IMR-90 (cell line): ENCODE data around the gene KRT16. TPM values are rescaled to one million over a fixed set of nuclear protein-coding genes. Genes with fewer than 3 reads are reported as not detected.
A peak's percentile ranks its signal among the peaks of the same experiment; 100 is the strongest.

Source experiments
- ATAC-seq: fragments of 200-7000 bp; cut with Tn5 transposase; 2 replicates; pipeline ENCODE4 v1.9.1; 2020; ENCODE audit warnings: low read depth, mild to moderate bottlenecking, moderate library complexity
- BruUV-seq: library from RNA; stranded (reverse); fragments of 400-500 nt; replicated peaks from 2 replicates; lab custom pipeline; 2021; lab: Mats Ljungman, UMichigan
- CTCF ChIA-PET: fragments of 300-600 bp; formaldehyde crosslinking; extraction: SDS; loops from one replicate; lab custom pipeline; 2021; ENCODE audit warnings: antibody characterized with exemption; lab: Yijun Ruan, JAX
- POLR2A ChIA-PET: fragments of 300-600 bp; sonication (Branson Sonifier 250); formaldehyde crosslinking; loops from one replicate; lab custom pipeline; 2022; ENCODE audit warnings: antibody characterized with exemption; ENCODE audit not compliant: unreplicated experiment; lab: Charles Lee
- DNase-seq: peaks from one replicate; pipeline ENCODE4 v3.0.0; 2013
- H2AFZ ChIP-seq: replicated peaks from 2 replicates; pipeline ENCODE3; 2013; ENCODE audit warnings: low read length, mild to moderate bottlenecking; ENCODE audit not compliant: poor library complexity
- H2AK5ac ChIP-seq: 2 replicates; pipeline ENCODE4 v1.6.1; 2013; ENCODE audit warnings: low read depth, low read length, inconsistent platforms
- H2AK9ac ChIP-seq: replicated peaks from 2 replicates; pipeline ENCODE3; 2013; ENCODE audit warnings: mild to moderate bottlenecking, low read depth, low read length, moderate library complexity; ENCODE audit not compliant: poor library complexity
- H2BK120ac ChIP-seq: 2 replicates; pipeline ENCODE4 v1.6.1; 2013; ENCODE audit warnings: low read depth, low read length, inconsistent platforms
- H2BK15ac ChIP-seq: 3 replicates; pipeline ENCODE4 v1.6.1; 2013; ENCODE audit warnings: low read depth, low read length, inconsistent platforms
- H2BK20ac ChIP-seq: 2 replicates; pipeline ENCODE4 v1.6.1; 2013; ENCODE audit warnings: low read depth, mild to moderate bottlenecking, inconsistent platforms, low read length, moderate library complexity
- H2BK5ac ChIP-seq: 2 replicates; pipeline ENCODE4 v1.6.1; 2013; ENCODE audit warnings: mild to moderate bottlenecking, low read depth, low read length, inconsistent platforms; ENCODE audit not compliant: poor library complexity, severe bottlenecking
- H3K14ac ChIP-seq: replicated peaks from 2 replicates; pipeline ENCODE4 v1.6.1; 2013; ENCODE audit warnings: low read depth, low read length, inconsistent platforms
- H3K18ac ChIP-seq: 2 replicates; pipeline ENCODE4 v1.6.1; 2013; ENCODE audit warnings: low read depth, low read length, control low read depth
- H3K23ac ChIP-seq: 2 replicates; pipeline ENCODE4 v1.6.1; 2013; ENCODE audit warnings: low read depth, low read length, inconsistent platforms
- H3K27ac ChIP-seq: 2 replicates; pipeline ENCODE4 v1.5.1; 2013; ENCODE audit warnings: mild to moderate bottlenecking, control low read depth, low read length; ENCODE audit not compliant: insufficient read depth
- H3K27me3 ChIP-seq: 2 replicates; pipeline ENCODE4 v1.6.1; 2013; ENCODE audit warnings: low read length; ENCODE audit not compliant: control insufficient read depth, insufficient read depth
- H3K36me3 ChIP-seq: 2 replicates; pipeline ENCODE4 v1.6.1; 2013; ENCODE audit warnings: low read length, mixed read lengths; ENCODE audit not compliant: control insufficient read depth, insufficient read depth
- H3K4ac ChIP-seq: 2 replicates; pipeline ENCODE4 v1.6.1; 2013; ENCODE audit warnings: low read depth, low read length, inconsistent platforms
- H3K4me1 ChIP-seq: 2 replicates; pipeline ENCODE4 v1.6.1; 2013; ENCODE audit warnings: low read length, mixed read lengths; ENCODE audit not compliant: control insufficient read depth, insufficient read depth
- H3K4me2 ChIP-seq: 2 replicates; pipeline ENCODE4 v1.6.1; 2013; ENCODE audit warnings: low read depth, mild to moderate bottlenecking, control low read depth, low read length, moderate library complexity
- H3K4me3 ChIP-seq: 2 replicates; pipeline ENCODE4 v1.5.1; 2013; ENCODE audit warnings: low read depth, mild to moderate bottlenecking, control low read depth, low read length, moderate library complexity; ENCODE audit not compliant: insufficient read depth
- H3K56ac ChIP-seq: 2 replicates; pipeline ENCODE4 v1.6.1; 2013; ENCODE audit warnings: low read length, inconsistent platforms; ENCODE audit not compliant: insufficient read depth; ENCODE audit errors: extremely low read depth
- H3K79me1 ChIP-seq, 2 experiments: 2 replicates each; pipeline ENCODE4 v1.6.1; 2013; ENCODE audit warnings: low read length in 2 of 2, inconsistent platforms in 1 of 2, low read depth in 1 of 2
- H3K9ac ChIP-seq: 2 replicates; pipeline ENCODE4 v1.6.1; 2013; ENCODE audit warnings: low read depth, low read length, control low read depth
- H3K9me1 ChIP-seq: 2 replicates; pipeline ENCODE4 v1.6.1; 2013; ENCODE audit warnings: low read length, inconsistent platforms; ENCODE audit not compliant: insufficient read depth
- H3K9me3 ChIP-seq: 2 replicates; pipeline ENCODE4 v1.6.1; 2013; ENCODE audit warnings: low read length; ENCODE audit not compliant: control insufficient read depth, insufficient read depth
- H4K20me1 ChIP-seq: 2 replicates; pipeline ENCODE4 v1.6.1; 2013; ENCODE audit warnings: low read length, inconsistent platforms; ENCODE audit not compliant: insufficient read depth
- H4K5ac ChIP-seq: 2 replicates; pipeline ENCODE4 v1.6.1; 2013; ENCODE audit warnings: mild to moderate bottlenecking, low read depth, low read length, control low read depth
- H4K8ac ChIP-seq, 2 experiments: 2 replicates each; pipeline ENCODE4 v1.6.1; 2013; ENCODE audit warnings: low read depth in 2 of 2, low read length in 2 of 2, control low read depth in 1 of 2, inconsistent platforms in 1 of 2
- H4K91ac ChIP-seq: 2 replicates; pipeline ENCODE4 v1.6.1; 2013; ENCODE audit warnings: low read depth, low read length, inconsistent platforms; ENCODE audit not compliant: insufficient read depth
- BHLHE40 ChIP-seq: fragments of 150-350 bp; IDR thresholded peaks from 2 replicates; pipeline ENCODE4 v1.6.1; 2016; ENCODE audit warnings: mild to moderate bottlenecking, low read depth, low read length
- CEBPB ChIP-seq: IDR thresholded peaks from 2 replicates; pipeline ENCODE4 v1.6.1; 2012; ENCODE audit warnings: low read depth, low read length, improper control_type of control experiment
- CHD1 ChIP-seq: IDR thresholded peaks from 2 replicates; pipeline ENCODE4 v1.6.1; 2012; ENCODE audit warnings: low read depth, low read length, improper control_type of control experiment
- CTCF ChIP-seq: conservative IDR thresholded peaks from 2 replicates; pipeline ENCODE4 v1.5.1; 2012; ENCODE audit warnings: mild to moderate bottlenecking, low read depth, low read length, improper control_type of control experiment
- FOS ChIP-seq: fragments of 150-350 bp; IDR thresholded peaks from 2 replicates; pipeline ENCODE4 v1.6.1; 2016; ENCODE audit warnings: low read depth, low read length
- MAFK ChIP-seq: IDR thresholded peaks from 2 replicates; pipeline ENCODE4 v1.6.1; 2012; ENCODE audit warnings: low read depth, low read length, improper control_type of control experiment
- MXI1 ChIP-seq: IDR thresholded peaks from 2 replicates; pipeline ENCODE4 v1.6.1; 2012; ENCODE audit warnings: low read depth, mild to moderate bottlenecking, low read length, moderate library complexity, borderline replicate concordance
- NFE2L2 ChIP-seq: fragments of 150-350 bp; IDR thresholded peaks from 2 replicates; pipeline ENCODE4 v1.6.1; 2016; ENCODE audit warnings: low read depth, mild to moderate bottlenecking, low read length
- POLR2A ChIP-seq: IDR thresholded peaks from 2 replicates; pipeline ENCODE4 v1.6.1; 2012; ENCODE audit warnings: mild to moderate bottlenecking, low read depth, low read length
- RAD21 ChIP-seq: IDR thresholded peaks from 2 replicates; pipeline ENCODE4 v1.6.1; 2012; ENCODE audit warnings: low read length, improper control_type of control experiment
- RCOR1 ChIP-seq: IDR thresholded peaks from 2 replicates; pipeline ENCODE4 v1.6.1; 2012; ENCODE audit warnings: mild to moderate bottlenecking, low read length, improper control_type of control experiment; ENCODE audit not compliant: insufficient replicate concordance
- RFX5 ChIP-seq: IDR thresholded peaks from 2 replicates; pipeline ENCODE4 v1.8.0; 2012; ENCODE audit warnings: low read depth, mild to moderate bottlenecking, low read length, moderate library complexity
- SMC3 ChIP-seq: fragments of 150-350 bp; IDR thresholded peaks from 2 replicates; pipeline ENCODE4 v1.6.1; 2016; ENCODE audit warnings: low read depth, mild to moderate bottlenecking, antibody characterized with exemption, low read length, moderate library complexity
- USF2 ChIP-seq: fragments of 150-350 bp; IDR thresholded peaks from 2 replicates; pipeline ENCODE4 v1.6.1; 2017; ENCODE audit warnings: mild to moderate bottlenecking, antibody characterized with exemption, low read length, low read depth
- WGBS, 2 experiments: methylation state at CpG; one replicate each; pipeline versions ENCODE4 v1.1.5 to v1.1.7; 2013; ENCODE audit warnings: missing lambda C conversion rate in 2 of 2; ENCODE audit not compliant: insufficient read length in 1 of 2; ENCODE audit errors: extremely low coverage in 2 of 2; 5-methylcytosine and 5-hydroxymethylcytosine counted together
- dilution Hi-C: fragments of 300-500 bp; cut with HindIII; formaldehyde crosslinking; loops from one replicate; pipeline ENCODE4 v1.14.3; 2018; ENCODE audit warnings: low sequenced_read_pairs; ENCODE audit not compliant: unreplicated experiment
- in situ Hi-C: fragments of 300-500 bp; cut with MboI; formaldehyde crosslinking; loops from 3 replicates; pipeline ENCODE4 v1.14.3; 2019; ENCODE audit warnings: low sequenced_read_pairs, inconsistent platforms, mixed read lengths
- intact Hi-C: fragments of 100-400 bp; cut with micrococcal nuclease; formaldehyde crosslinking; loops from 2 replicates; pipeline ENCODE4 v1.10.0; 2022
- polyA plus RNA-seq, 3 experiments: library from polyadenylated mRNA; depleted of rRNA; stranded (reverse); fragments of >200 nt; gene quantifications; 2 replicates each; pipeline ENCODE4 v1.2.3, GENCODE V29; 2012; ENCODE audit warnings: low replicate concordance in 1 of 3
- total RNA-seq: library from RNA; depleted of rRNA; stranded (reverse); fragments of >200 nt; gene quantifications from 2 replicates; pipeline ENCODE4 v1.2.3, GENCODE V29; 2012

KRT16 gene
- total and polyA plus RNA-seq, 2 of the 4 experiments (the other 2 are of a cell fraction): not detected

DNA sequence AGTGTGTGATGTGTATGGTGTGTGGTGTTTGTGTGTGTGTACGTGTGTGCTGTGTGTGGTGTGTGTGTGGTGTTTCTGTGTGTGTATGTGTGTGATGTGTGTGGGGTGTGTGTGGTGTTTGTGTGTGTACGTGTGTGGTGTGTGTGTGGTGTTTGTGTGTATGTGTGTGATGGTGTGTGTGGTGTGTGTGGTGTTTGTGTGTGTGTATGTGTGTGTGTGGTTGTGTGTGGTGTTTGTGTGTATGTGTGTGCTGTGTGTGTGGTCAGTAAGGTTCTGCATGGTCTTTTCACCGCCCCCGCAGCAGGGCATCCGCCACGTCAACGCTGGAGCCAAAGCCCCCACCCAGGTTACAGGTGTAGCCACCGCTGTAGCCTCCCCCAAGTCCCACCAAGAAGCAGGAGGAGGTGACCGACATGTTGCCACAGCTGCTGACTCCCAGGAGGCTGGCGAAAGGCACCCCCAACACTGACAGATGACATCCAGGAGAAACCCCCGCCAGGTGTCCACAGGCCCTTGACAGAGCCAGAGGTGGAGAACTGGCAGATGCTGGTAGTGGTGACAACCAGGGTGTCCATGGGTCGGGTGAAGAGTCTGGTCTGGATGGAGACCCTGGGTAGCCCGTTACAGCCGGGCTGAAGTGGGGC lies 21.1 kb upstream of the KRT16 start:
- Histone ChIP-seq H3K4ac (no peak overlapping the region), H3K79me1 (no peaks in the 10 kb centered on the region), H3K23ac (peak overlapping the region; percentile 27; the same call in 1 of the 2 replicates), H2AFZ (no peak overlapping the region), H2AK9ac (peak overlapping the region; percentile 65), H3K56ac (no peak overlapping the region), H3K36me3 (no peaks in the 10 kb centered on the region), H2BK15ac (no peak overlapping the region), H2AK5ac (peak overlapping the region; percentile 64), H3K9me1 (peaks cover 10% of the 10 kb centered on the region), H3K4me3 (no peak overlapping the region), H4K8ac (no peak overlapping the region), H2BK5ac (peak overlapping the region; percentile 77), H3K27ac (no peak overlapping the region), H2BK20ac (no peak overlapping the region), H3K27me3 (peaks cover 5% of the 10 kb centered on the region), H4K5ac (no peak overlapping the region), H3K9ac (no peak overlapping the region), H4K20me1 (no peaks in the 10 kb centered on the region), H3K4me1 (peaks cover 3% of the 10 kb centered on the region; the same call in 1 of the 2 replicates), H4K91ac (no peak overlapping the region), H3K14ac (no peak overlapping the region), H3K4me2 (no peak overlapping the region), H3K9me3 (no peaks in the 10 kb centered on the region), H3K18ac (no peak overlapping the region), H2BK120ac (no peak overlapping the region)
- in situ Hi-C loops (no loop called here), dilution Hi-C loops (no loop called here), intact Hi-C loops (no loop called here)
- POLR2A ChIA-PET: no interaction called here
- no peak for ATAC-seq
- CTCF ChIA-PET: no interaction called here
- no peak for DNase-seq
- 89% methylated on average over 2 of the region's 14 CpGs; no CpG with 5 or more reads in 1 of the 2 experiments for WGBS, 2 experiments
- BruUV-seq: no TSS peak
- TF ChIP-seq RAD21 (no peak), RCOR1 (no peak), RFX5 (no peak), POLR2A (no peak), BHLHE40 (no peak), USF2 (no peak), CEBPB (no peak), NFE2L2 (no peak), MXI1 (no peak), SMC3 (no peak), MAFK (no peak), CTCF (no peak), FOS (no peak), CHD1 (no peak)
